ENCODE measurements around the gene CD27. TPM values are rescaled to one million over a fixed set of nuclear protein-coding genes. Genes with fewer than 3 reads are reported as not detected.

Gene CD27
- total and polyA plus RNA-seq, 2 of the 13 experiments (the other 11 are each of a cell fraction or from before 2014, with no cell fraction given) = 0.12 TPM; not detected in 1

GRCh38 chr12:6424008-6424347 is 20.8 kb upstream of the CD27 start:
- no peak for FAIRE-seq
- in situ Hi-C loops (cut with HindIII; ENCODE audit: extremely low pct_ligation_motif_present, low pct_unique_long_range_greater_than_20kb) = loop anchor here (5.0 to 10.0 kb wide), 2 partner anchors 38 to 111 kb away; partner anchors contain the start of gene GAPDH

DNA sequence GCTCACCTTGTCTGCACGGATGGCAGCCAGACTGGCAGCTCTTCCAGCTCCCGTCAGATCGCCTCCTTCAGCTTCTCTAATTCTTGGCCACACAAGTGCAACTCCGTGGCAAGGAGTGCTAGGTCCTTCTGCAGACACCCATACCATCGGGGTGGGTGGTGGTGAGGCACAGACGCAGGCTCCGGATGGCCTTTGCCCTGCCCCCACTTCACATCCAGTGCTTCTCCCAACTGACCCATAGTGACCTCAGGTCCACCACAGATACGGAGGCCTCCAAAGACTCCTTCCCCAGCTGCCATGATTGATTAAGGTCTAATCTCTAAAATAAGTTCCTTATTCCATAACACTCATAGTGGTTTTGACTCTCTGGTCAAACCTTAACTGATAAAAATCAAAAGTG is 19.9 kb upstream of the CD27 start:
- Histone ChIP-seq H3K27ac (ENCODE audit: extremely low read length, insufficient read depth, low read length) (no peak overlapping the region), H3K9ac (ENCODE audit: insufficient read depth, low read depth, low read length) (no peak overlapping the region), H3K79me2 (ENCODE audit: insufficient read depth, low read length) (no peaks in the 10 kb centered on the region), H3K36me3 (replicated peaks in 1 of 2; ENCODE audit: control insufficient read depth in 1 of 2, insufficient read depth in 2 of 2, low read length in 2 of 2) (no peaks in the 10 kb centered on the region), H3K4me3 (replicated peaks in 1 of 3; ENCODE audit: insufficient read depth in 1 of 3, low read depth in 2 of 3, low read length in 3 of 3) (no peak overlapping the region), H3K4me1 (ENCODE audit: insufficient read depth, low read length) (peaks cover 50% of the 10 kb centered on the region), H3K27me3 (ENCODE audit: control insufficient read depth in 1 of 2, insufficient read depth in 2 of 2, low read length in 2 of 2) (peaks cover 2 to 12% of the 10 kb centered on the region in 2 experiments; a peak in 2 of 5 replicates), H3K4me2 (ENCODE audit: low read depth, low read length) (peak overlapping the region; percentile 54; the same call in 1 of the 2 replicates), H4K20me1 (ENCODE audit: insufficient read depth, low read length) (no peaks in the 10 kb centered on the region), H2AFZ (ENCODE audit: low read length) (no peak overlapping the region), H3K9me3 (ENCODE audit: low read length) (no peaks in the 10 kb centered on the region)
- intact Hi-C loops (cut with micrococcal nuclease; ENCODE audit: unreplicated experiment) = loop anchor here (5.0 kb wide), 2 partner anchors 88 to 132 kb away; partner anchors contain the start of gene IFFO1
- DNase-seq (ENCODE audit: low spot score) (no peak), FAIRE-seq (no peak), ATAC-seq (no peak)
- POLR2A ChIA-PET = interaction anchor here (1.7 to 4.2 kb wide), 3 partner anchors 40 to 109 kb away, joined by 5 to 20 read pairs (median 9); partner anchors contain the start of genes GAPDH and VAMP1
- BruUV-seq (replicated peaks) = no TSS peak
- WGBS (ENCODE audit: low lambda C conversion rate) = 30% methylated on average over 8 of the region's 8 CpGs
- in situ Hi-C loops (cut with HindIII; ENCODE audit: extremely low pct_ligation_motif_present, low pct_unique_long_range_greater_than_20kb) = loop anchor here (5.0 to 10.0 kb wide), 2 partner anchors 37 to 110 kb away; partner anchors contain the start of gene GAPDH
- CTCF ChIA-PET (ENCODE audit: low intra/inter-chr PET ratio, low total read pairs) = interaction anchor here (2.6 kb wide), 1 partner anchor 41 kb away, joined by 29 read pairs; no protein-coding TSS in a partner anchor
- TF ChIP-seq SETDB1 (CRISPR knock-in tag; IDR thresholded peaks at IDR 0.05; ENCODE audit: borderline replicate concordance) = no peak
- TF ChIP-seq ZUFSP (CRISPR knock-in tag; IDR thresholded peaks at IDR 0.05; ENCODE audit: borderline replicate concordance) = no peak
- TF ChIP-seq, protein P1, sequence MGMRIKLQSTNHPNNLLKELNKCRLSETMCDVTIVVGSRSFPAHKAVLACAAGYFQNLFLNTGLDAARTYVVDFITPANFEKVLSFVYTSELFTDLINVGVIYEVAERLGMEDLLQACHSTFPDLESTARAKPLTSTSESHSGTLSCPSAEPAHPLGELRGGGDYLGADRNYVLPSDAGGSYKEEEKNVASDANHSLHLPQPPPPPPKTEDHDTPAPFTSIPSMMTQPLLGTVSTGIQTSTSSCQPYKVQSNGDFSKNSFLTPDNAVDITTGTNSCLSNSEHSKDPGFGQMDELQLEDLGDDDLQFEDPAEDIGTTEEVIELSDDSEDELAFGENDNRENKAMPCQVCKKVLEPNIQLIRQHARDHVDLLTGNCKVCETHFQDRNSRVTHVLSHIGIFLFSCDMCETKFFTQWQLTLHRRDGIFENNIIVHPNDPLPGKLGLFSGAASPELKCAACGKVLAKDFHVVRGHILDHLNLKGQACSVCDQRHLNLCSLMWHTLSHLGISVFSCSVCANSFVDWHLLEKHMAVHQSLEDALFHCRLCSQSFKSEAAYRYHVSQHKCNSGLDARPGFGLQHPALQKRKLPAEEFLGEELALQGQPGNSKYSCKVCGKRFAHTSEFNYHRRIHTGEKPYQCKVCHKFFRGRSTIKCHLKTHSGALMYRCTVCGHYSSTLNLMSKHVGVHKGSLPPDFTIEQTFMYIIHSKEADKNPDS (CRISPR knock-in tag; IDR thresholded peaks at IDR 0.05) = no peak
- no peak for TF ChIP-seq PHF5A (CRISPR knock-in tag; IDR thresholded peaks at IDR 0.05; ENCODE audit: low read depth, unreplicated experiment)
- TF ChIP-seq ZFP90 (CRISPR knock-in tag; IDR thresholded peaks at IDR 0.05; ENCODE audit: borderline replicate concordance) = no peak
- TF ChIP-seq, protein P2, sequence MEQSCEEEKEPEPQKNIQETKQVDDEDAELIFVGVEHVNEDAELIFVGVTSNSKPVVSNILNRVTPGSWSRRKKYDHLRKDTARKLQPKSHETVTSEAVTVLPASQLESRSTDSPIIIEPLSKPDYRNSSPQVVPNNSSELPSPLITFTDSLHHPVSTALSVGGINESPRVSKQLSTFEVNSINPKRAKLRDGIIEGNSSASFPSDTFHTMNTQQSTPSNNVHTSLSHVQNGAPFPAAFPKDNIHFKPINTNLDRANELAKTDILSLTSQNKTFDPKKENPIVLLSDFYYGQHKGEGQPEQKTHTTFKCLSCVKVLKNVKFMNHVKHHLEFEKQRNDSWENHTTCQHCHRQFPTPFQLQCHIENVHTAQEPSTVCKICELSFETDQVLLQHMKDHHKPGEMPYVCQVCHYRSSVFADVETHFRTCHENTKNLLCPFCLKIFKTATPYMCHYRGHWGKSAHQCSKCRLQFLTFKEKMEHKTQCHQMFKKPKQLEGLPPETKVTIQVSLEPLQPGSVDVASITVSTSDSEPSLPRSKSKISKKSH (CRISPR knock-in tag; IDR thresholded peaks at IDR 0.05; ENCODE audit: borderline replicate concordance) = no peak

More at GRCh38 chr12:6424008-6424347, 20.8 kb upstream of the CD27 start:
- Histone ChIP-seq H3K9ac (ENCODE audit: insufficient read depth, low read depth, low read length) (no peak overlapping the region), H3K9me3 (ENCODE audit: low read length) (no peaks in the 10 kb centered on the region), H3K79me2 (ENCODE audit: insufficient read depth, low read length) (no peaks in the 10 kb centered on the region), H3K4me2 (ENCODE audit: low read depth, low read length) (peak overlapping the region; percentile 62), H4K20me1 (ENCODE audit: insufficient read depth, low read length) (no peaks in the 10 kb centered on the region), H3K27me3 (ENCODE audit: control insufficient read depth in 1 of 2, insufficient read depth in 2 of 2, low read length in 2 of 2) (peaks cover 2 to 12% of the 10 kb centered on the region in 2 experiments; a peak in 2 of 5 replicates), H3K4me3 (replicated peaks in 1 of 3; ENCODE audit: insufficient read depth in 1 of 3, low read depth in 2 of 3, low read length in 3 of 3) (peak overlapping the region in 1 of 3 experiments; percentile 12; a peak in 1 of 6 replicates), H3K4me1 (ENCODE audit: insufficient read depth, low read length) (peaks cover 58% of the 10 kb centered on the region), H2AFZ (ENCODE audit: low read length) (peak overlapping the region; percentile 88), H3K27ac (ENCODE audit: extremely low read length, insufficient read depth, low read length) (no peak overlapping the region), H3K36me3 (replicated peaks in 1 of 2; ENCODE audit: control insufficient read depth in 1 of 2, insufficient read depth in 2 of 2, low read length in 2 of 2) (no peaks in the 10 kb centered on the region)
- ChIA-PET POLR2A (interaction anchor here (1.0 to 4.2 kb wide), 6 partner anchors 28 to 112 kb away, joined by 4 to 20 read pairs (median 8); partner anchors contain the start of genes GAPDH, LTBR, TAPBPL and VAMP1), CTCF (ENCODE audit: low intra/inter-chr PET ratio, low total read pairs) (interaction anchor here (1.2 to 2.6 kb wide), 4 partner anchors 41 to 131 kb away, joined by 3 to 29 read pairs (median 4); no protein-coding TSS in a partner anchor)
- no peak for DNase-seq (ENCODE audit: low spot score)
- TF ChIP-seq, protein P3, sequence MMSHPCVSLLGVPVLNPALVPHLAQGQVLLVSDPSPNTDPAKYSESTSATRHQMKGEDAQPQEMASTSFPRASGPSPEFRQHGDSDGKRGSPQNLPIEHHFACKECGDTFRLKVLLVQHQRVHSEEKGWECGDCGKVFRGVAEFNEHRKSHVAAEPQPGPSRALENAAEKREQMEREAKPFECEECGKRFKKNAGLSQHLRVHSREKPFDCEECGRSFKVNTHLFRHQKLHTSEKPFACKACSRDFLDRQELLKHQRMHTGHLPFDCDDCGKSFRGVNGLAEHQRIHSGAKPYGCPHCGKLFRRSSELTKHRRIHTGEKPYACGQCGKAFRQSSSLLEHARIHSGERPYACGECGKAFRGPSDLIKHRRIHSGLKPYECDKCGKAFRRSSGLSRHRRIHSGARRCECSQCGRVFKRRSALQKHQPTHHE (CRISPR knock-in tag; IDR thresholded peaks at IDR 0.05; ENCODE audit: borderline replicate concordance) = no peak
- no peak for TF ChIP-seq RORA (CRISPR knock-in tag; IDR thresholded peaks at IDR 0.05)
- TF ChIP-seq ZNF644 (CRISPR knock-in tag; IDR thresholded peaks at IDR 0.05; ENCODE audit: low read depth) = no peak
- 0 out of 2 replicates have a peak, but pooled peaks have one; percentile 37 for TF ChIP-seq ZNF430 (CRISPR knock-in tag; IDR thresholded peaks at IDR 0.05)
- no peak for TF ChIP-seq ZNF850 (CRISPR knock-in tag; conservative IDR thresholded peaks at IDR 0.05)
- BruUV-seq (replicated peaks) = no TSS peak
- intact Hi-C loops (cut with micrococcal nuclease; ENCODE audit: unreplicated experiment) = loop anchor here (5.0 kb wide), 2 partner anchors 87 to 133 kb away; partner anchors contain the start of gene IFFO1
- 46% methylated on average over 5 of the region's 6 CpGs for WGBS (ENCODE audit: low lambda C conversion rate)
- ATAC-seq = peak; percentile 54
